A673 (cell line): ENCODE measurements around the gene DIS3L2.

ENCODE experiments used
- CTCF ChIP-seq: fragments of 300-800, 200-600 bp; sonication (generic); conservative IDR thresholded peaks from 2 replicates; pipeline ENCODE4 v1.5.1; 2017; ENCODE audit warnings: low read depth, mild to moderate bottlenecking, antibody characterized with exemption, low read length, moderate library complexity, mixed read lengths
- EZH2 ChIP-seq: fragments of 200-600 bp; sonication (generic); IDR thresholded peaks from 2 replicates; pipeline ENCODE4 v1.6.1; 2017; ENCODE audit warnings: borderline replicate concordance, low read depth, mild to moderate bottlenecking, mixed read lengths, antibody characterized with exemption, low read length; ENCODE audit not compliant: poor library complexity, severe bottlenecking

DNA sequence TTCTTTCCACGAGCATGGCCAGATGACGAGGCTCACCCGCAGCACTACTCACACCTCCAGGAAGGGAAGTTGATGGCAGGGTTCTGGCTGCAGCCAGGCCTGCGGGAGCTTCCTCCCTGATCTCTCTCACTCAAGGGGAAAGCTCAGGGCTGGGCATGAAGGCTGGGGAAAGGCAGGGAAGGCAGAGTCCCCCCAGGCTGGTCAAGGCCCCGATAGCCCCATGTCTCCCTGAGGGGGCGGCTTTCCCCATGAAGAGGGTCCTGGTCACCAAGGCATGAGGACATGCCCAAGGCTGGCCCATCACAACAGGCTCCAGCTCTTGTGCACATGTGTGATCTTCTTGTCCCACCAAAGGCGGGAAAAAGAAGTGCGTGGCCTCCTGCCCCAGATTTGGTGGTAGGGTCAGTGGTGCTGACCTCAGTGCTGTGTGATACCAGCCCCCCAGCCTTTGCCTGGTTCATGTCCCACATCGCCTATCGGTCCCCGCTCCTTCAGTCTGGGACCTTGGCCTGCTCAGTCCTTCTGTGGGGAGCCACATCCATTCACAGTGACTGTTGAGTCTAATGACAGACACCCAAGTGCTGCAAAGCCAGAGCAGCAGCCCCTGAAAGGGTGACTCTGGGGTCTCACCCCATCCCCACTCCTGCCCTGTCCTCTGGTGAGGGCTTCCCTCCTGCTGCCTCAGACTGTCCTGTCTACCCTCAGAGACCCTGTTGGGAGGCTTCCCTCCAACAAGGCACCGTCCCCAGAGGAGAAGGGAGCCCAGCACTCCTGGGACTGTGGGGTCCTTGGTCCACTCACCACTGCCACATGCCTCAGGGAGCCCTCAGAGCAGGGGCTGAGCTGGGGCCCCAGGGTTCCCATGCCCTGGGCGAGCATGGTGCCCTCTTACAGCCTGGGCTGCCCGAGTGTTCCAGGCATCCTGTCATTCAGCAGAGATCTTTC is 367.3 kb downstream of the DIS3L2 start:
- no peak for TF ChIP-seq CTCF
- TF ChIP-seq EZH2 = no peak
